ENCODE results near the gene TTC14.
"Not testable (repeated sequence)": the region's sequence is repeated elsewhere in the genome, so short reads cannot be mapped to it uniquely, and the experiment has no call there.

TTC14 gene, protein sequence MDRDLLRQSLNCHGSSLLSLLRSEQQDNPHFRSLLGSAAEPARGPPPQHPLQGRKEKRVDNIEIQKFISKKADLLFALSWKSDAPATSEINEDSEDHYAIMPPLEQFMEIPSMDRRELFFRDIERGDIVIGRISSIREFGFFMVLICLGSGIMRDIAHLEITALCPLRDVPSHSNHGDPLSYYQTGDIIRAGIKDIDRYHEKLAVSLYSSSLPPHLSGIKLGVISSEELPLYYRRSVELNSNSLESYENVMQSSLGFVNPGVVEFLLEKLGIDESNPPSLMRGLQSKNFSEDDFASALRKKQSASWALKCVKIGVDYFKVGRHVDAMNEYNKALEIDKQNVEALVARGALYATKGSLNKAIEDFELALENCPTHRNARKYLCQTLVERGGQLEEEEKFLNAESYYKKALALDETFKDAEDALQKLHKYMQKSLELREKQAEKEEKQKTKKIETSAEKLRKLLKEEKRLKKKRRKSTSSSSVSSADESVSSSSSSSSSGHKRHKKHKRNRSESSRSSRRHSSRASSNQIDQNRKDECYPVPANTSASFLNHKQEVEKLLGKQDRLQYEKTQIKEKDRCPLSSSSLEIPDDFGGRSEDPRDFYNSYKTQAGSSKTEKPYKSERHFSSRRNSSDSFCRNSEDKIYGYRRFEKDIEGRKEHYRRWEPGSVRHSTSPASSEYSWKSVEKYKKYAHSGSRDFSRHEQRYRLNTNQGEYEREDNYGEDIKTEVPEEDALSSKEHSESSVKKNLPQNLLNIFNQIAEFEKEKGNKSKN

DNA sequence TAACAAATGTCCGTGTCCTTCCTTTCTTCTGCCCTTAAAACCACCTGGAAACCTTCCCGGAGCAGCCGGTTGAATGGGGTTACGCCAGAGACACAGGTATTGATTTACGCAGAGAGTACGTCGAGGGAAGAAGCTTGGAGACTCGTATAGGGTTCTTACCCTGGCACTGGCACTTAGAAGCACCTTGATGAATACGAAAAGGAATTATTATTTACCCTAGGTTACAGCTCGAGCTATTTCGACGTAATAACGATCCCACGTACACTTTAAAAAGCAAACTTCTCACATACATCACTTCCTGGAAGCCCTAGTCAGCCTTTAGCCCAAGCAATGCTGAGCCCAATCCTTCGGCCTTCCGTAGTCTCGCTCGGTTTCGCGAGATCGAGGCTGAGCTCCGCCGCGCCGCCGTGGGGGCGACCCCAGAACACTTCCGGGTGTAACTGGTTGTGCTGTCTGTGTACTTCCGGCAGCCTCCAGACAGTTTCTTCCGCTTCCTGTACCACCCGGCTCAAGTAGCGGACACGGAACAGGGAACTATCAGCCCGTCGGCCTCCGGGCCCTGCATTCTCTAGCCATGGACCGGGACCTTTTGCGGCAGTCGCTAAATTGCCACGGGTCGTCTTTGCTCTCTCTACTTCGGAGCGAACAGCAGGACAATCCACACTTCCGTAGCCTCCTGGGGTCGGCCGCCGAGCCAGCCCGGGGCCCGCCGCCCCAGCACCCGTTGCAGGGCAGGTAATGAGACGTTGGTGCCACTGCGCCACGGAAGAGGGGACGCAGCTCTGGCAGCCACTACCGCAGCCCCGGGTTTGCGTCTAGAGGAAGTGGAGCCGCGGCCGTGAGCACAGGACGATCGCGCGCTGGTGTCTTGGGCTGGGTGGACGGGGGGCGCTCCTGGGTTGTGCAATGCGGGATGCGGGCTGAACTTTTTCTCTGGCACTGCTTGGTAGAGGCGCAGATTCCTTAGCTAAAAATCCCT is at the start of gene TTC14:
TSS of gene TTC14 (plus strand) at position 476 of the 979 bp plus-strand sequence. CDS start at position 575, 99 bp downstream.
- DNase-seq, result peak; percentile 94

DNA sequence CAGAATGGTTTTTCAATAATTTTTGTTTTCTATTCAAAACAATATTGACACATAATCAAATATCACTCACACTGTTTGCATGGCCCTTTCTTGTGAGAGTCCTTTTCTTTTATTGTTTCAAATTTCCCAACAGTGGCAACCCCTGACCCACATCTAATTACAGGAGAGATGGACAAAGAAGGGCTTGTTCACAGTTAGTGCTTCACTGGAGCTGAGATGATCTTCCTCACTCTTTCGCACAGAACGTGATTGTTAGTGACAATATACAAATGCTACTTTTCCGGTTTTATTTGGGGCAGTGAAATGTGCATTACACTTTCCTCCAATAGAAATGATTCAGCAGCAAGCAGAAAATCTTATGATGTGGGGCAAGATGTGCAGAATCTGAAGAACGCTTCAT is 38.6 kb upstream of the TTC14 start:
- DNase-seq, result peak; percentile 62

DNA sequence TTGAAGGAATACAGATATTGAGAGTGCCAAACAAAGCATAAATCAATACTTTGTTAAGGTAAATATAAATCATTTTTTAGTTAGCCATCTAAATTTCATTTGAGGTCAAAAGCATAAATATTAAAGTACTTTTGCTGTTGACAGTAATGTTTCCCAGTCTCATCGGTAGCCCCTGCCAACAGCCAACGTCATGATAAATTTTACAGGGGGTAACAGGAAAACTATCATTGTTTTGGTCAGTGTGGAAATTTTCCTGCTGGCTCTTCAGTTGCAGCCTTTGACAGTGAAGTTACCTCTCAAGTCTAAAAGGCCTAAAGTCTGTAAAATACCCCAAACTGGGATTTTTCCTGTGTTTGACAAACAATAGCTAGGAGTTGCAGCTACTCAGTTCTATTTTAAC is 37.3 kb upstream of the TTC14 start:
- DNase-seq, result no peak

DNA sequence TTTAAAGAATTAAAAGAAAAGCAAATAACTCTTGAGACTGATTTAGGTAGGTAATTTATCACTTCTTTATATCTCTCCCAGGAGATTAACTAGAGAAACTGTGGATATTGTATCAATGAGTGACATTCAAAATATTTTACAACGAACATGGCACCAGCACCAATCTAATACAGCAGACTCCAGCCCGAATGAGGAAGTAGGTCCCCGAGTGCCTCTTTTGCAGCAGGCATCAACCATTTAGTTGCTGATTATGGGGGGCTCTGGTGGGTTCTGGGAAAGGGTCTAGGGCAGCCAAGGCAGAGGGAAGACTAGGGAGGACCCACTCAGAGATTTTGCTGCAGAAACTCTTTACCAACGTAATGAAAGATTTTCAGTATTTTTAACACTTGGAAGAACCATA is 31.7 kb upstream of the TTC14 start:
- DNase-seq, result no peak

DNA sequence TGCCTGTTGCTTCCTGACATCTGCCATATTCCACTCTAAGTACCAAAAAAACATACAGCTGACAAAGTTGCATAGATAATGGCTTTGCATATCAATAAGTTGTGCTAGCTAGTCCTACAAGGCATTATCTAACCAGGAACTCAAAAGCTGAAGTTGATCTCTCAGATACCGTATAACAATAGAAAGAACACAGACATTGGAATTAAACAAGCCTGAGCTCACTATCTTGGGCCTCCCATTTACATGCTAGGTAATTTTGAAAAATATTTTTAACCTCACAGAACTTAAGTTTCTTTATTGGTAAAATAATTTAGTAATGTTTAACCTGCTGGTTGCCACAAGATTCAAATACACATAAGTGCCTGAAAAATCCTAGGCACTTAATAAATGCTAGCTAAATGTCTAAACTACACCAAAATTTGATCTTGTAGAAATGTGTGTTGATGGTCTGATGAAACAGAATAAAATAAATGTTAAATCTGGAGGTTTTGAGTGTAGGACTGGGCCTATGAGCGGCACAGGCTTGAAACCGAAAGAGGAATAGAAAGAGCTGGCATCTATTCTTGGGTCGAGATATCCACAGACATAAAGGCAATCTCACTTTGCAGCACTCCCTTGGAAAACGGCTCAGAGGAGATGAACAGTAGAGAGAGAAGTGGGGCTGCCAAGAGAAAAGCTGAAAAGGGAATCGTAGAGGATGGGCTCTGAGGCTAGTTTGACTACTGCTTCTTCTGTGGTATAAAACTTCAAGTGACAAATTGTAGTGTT is 29.9 kb upstream of the TTC14 start:
- DNase-seq, result no peak

DNA sequence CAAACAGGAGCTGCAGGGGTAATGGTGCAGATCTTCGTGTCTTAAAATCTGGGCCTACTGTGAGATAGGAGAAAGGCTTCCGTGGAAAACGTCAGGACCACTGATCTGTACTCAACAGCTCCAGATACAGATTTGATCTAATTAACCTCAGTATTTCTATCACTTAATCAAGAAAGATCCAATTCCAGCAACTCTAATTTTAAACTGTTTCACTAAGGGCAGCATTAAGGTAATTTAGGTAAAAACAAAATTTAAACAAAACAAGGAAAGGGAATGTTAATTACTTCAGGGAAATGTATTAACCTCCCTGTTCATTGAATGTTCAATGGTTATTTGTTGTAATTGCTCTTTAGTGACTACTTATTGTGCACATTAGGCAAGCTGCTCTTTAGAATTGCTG is 26.4 kb upstream of the TTC14 start:
- DNase-seq, result no peak

DNA sequence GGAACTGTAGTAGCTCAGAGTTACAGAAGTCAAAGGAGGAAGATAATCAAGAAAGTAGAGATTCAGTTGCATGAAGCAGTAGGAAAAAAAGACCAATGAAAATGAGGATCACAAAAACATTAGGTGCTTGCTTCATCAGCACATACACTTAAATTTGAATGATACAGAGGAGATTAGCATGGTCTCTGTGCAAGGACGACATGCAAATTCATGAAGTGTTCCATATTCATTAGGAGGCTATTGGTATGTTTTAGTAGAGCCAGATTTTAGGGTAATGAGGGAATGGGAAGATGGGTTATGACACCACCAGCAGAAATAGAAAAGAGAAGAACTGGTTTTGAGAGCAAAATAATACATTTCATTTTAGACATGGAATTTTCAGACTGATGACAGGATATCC is 21.0 kb upstream of the TTC14 start:
- DNase-seq, result no peak

DNA sequence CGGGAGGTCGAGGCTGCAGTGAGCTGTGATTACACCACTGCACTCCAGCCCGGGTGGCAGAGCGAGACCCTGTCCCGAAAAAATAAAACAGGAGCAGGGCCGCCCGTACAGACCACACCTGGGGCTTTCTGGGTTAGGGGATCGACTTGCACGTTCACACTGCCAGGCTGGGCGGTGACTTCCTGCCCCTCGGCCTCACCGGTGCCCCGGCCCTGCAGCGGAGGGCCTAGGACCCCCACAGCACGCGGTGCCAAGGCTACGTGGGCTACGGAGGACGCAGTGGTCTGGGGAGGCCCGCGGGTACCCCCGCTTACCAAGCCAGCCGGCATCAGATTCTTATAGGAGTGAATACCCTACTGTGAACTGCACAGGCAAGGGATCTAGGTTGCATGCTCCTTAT is 11.6 kb upstream of the TTC14 start:
- DNase-seq, result no peak

DNA sequence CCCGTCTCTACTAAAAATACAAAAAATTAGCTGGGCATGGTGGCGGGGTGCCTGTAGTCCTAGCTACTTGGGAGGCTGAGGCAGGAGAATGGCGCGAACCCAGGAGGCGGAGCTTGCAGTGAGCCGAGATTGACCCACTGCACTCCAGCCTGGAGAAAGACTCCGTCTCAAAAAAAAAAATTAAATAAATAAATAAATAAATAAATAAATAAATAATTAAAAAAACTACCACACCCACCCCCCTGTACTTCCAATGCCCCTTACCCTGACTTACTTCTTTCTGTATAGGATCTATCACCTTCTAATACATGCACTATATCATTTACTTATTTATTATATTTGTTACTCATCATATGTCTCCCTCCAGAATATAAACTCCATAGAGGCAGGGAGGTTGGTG is 8.3 kb upstream of the TTC14 start:
- DNase-seq, result not testable (repeated sequence)

DNA sequence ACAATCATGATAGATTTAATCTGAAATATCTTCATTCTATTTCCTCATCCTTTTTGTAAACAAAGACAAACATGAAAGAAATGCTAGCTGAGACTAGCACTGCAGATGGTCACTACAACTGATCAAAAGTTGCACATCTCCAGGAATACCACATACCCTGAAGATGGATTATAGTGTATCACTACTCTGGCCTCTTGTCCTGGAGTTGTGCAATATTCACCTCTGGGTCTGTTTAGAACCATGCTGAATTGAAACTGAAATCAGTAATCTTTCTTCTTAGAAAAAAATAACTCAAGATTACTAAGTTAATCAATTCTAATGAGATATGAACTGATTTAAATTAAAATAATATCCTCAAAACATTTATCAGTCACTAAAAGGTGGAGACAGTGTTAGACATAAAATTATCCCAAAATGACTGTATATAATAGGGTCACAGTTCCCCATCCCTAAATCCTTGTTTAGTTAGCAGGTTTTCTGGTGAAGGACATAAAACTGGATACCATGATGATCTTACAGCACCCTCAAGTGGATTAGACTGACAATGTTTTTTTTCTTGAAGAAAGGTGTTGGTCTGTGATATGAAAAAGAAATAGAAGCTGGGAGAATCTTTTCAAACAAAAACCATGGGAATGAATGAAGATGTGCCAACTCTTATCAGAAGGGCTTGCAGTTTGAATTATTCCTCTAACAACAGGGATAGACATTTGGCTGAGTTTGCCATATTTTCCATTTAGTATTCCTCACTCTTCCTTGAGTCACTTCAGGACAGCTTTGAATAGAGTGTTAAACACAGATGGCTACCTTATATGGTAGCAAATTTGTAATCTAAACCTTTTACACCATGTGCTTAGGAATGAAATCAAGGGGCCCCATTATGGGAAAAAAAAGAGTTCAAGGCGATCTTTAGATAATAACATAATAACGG is 7.1 kb upstream of the TTC14 start:
- DNase-seq, result peak; percentile 44

DNA sequence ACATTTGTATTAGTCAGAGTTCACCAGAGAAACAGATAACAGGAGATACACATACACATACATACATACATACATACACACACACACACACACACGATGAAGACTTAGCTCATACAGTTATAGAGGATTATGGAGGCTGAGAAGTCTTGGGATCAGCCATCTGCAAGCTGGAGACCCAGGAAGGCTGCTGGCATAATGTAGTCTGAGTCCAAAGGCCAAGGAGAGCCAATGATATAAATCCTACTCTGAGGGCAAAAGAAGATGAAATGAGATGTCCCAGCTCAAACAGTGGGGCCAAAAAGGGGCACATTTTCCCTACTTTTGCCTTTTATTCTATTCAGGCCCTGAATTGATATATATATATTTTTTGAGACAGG is 6.4 kb upstream of the TTC14 start:
- DNase-seq, result no peak

DNA sequence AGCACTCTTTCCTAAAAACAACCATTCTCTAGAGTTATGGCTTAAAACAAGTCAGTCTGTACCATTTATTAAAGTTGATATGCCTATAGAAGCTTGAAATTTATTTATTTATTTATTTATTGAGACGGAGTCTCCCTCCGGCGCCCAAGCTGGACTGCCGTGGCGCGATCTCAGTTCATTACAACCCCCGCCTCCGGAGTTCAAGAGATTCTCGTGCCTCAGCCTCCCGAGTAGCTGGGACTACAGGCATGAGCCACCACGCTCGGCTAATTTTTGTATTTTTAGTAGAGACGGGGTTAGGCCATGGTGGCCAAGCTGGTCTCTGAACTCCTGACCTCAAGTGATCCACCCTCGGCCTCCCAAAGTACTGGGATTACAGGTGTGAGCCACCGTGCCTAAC is 1.5 kb upstream of the TTC14 start:
- no peak for DNase-seq

DNA sequence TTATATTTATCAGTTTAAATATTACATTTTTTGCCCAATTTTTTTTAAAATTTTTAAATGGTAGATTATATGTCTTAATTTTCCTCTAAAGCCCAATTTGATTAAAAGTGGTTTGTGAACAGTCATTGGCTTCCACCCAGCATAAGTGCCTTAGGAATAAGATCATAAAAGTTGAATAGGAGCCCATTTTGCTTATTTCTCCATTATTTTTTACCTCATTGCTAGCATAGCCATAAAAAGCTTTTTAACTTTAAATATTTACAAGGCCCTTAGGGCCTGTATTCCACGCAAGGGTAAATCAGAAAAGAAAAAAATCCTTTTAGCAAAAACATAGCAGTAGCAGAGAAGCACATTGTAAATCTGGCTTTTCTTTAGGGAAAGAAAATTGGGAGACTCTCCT is 9.0 kb downstream of the TTC14 start:
- DNase-seq, result no peak

DNA sequence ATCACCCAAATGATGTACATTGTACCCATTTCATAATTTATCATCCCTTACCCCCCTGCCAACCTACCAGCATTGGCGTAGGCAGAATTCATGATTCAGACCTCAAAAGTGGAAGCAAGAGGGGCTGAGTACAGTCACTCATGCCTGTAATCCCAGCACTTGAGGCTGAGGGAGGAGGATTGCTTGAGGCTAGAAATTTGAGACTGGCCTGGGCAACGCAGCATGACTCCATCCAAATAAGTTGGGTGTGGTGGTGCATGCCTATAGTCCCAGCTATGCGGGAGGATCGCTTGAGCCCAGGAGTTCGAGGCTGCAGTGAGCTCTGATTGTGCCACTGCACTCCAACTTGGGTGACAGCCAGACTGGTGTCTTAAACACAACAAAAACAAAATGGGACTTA is 10.4 kb downstream of the TTC14 start:
- DNase-seq, result no peak

DNA sequence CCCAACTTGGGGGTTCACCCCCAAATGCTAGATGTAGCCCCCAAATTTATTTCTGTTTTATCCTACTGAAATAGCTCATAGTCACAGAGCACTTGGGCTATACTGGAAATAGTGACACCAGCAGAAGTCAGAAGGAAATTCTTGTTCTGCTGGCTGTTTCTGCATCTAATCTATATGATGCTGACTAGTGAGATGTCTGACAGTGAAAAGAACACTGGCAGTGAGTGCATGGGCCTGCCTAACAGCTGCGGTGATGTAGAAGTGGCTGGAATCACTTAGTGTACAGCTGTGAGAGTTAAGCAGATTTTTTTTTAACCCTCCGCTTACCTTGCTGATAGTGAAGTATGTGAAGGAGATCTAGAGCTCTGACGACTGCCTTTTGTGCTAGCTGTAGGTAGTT is 14.0 kb downstream of the TTC14 start:
- DNase-seq, result no peak

DNA sequence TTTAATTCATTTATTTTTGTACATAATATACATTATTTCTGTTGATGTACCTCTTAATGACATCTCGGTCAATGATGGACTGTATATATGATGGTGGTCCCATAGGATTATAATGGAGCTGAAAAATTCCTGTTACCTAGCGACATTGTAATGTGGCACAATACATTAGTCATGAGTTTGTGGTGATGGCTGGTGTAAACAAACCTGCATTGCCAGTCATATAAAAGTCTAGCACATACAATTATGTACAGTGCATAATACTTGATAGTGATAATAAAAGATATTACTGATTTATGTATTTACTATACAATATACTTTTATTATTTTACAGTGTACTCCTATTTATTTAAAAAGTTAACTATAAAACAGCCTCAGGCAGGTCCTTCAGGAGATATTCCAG is 15.1 kb downstream of the TTC14 start:
- no peak for DNase-seq

DNA sequence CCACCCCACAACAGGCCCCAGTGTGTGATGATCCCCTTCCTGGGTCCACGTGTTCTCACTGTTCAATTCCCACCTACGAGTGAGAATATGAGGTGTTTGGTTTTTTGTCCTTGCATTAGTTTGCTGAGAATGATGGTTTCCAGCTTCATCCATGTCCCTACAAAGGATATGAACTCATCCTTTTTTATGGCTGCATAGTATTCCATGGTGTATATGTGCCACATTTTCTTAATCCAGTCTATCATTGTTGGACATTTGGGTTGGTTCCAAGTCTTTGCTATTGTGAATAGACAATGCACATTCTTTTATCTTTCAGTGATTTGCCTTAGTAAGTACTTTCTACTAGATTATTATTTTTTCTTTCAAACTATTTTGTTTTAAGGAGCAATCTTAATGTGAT is 16.6 kb downstream of the TTC14 start:
- not testable (repeated sequence) for DNase-seq

DNA sequence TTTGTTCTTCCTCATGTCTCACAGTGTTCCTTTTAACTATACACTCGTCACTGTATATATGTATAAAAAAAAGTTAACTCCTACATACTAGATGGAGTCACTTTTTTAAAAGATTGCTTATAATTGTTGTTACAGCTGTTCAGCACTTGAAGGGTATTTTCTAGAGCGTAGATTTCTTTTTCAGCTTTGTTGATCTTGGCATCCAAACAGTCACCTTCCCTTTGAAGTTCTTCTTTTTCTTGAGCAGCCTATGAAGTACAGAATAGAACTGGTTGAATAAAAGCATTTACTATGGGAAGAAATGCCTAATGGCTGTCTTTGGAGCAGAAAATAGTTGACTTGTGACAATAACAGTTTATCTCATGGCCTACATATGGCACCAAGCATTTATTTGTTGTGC is 17.8 kb downstream of the TTC14 start:
- DNase-seq, result no peak

DNA sequence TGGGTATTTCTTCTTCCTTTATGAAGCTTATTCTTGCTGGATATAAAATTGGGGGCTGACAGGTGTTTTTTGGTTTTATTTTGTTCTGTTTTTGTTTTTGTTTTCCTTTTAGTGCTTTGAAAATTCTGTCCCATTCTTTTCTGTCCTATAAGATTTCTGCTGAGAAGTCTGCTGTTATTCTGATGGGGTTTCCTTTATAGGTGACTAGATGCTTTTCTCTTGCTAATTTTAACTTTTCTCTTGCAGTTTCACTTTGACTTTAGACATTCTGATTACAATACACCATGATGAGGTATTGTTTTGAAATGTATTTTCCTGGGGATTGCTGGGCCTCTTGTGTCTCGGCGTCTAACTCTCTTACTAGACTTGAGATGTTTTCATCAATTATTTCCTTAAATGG is 22.8 kb downstream of the TTC14 start:
- DNase-seq, result no peak

DNA sequence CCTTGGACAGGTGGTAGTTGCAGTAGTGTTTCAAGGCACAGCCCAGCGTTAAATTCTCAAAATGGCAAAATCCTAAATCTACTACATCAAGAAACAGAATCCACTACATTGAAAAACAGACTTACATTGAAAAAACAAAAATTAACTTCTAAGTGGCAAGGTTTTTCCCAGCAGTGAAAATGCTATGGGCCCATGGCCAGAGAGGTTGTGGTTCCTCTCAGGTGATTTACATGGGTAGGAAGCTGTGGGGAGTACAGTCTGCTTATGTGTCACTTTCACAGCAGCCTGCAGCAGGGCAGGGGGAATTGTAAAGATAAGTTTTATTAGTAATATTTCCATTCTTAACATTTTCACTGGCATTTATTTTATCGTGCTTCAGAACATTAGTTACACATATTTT is 24.9 kb downstream of the TTC14 start:
- no peak for DNase-seq

DNA sequence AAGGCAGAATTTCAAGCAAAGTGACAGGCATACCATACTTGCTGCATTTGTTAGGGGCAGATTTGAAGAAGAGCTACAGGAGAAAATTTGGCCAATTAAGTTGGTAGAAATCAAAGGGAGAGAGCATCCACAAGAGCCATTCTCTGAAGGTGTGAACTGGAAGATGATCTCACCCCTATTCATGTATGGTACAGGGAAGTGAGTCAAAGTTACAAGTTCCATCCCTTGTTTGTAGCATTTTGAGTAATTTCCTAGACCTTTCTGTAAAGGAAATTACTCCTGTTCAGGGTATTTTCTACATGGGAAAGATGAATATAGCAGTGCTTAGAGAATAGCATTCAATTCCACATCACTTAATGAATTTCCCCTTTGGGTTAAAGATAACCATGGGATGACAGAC is 28.4 kb downstream of the TTC14 start:
- no peak for DNase-seq

All from retina (tissue), 1 donor.